ENCODE measurements around the gene NOTCH4.
"Not testable (repeated sequence)": the region's sequence is repeated elsewhere in the genome, so short reads cannot be mapped to it uniquely, and the experiment has no call there.

Gene NOTCH4

GRCh38 chr6:32218167-32218566 is 5.7 kb downstream of the NOTCH4 start:
- no peak for DNase-seq (ENCODE audit: low read depth, low spot score)

GRCh38 chr6:32216998-32217397 is 6.9 kb downstream of the NOTCH4 start:
- no peak for DNase-seq (ENCODE audit: low read depth, low spot score)

- no peak for DNase-seq (ENCODE audit: low read depth, low spot score)
Measured at GRCh38 chr6:32216285-32216684, 7.6 kb downstream of the NOTCH4 start.

- no peak for DNase-seq (ENCODE audit: low read depth, low spot score)
Measured at GRCh38 chr6:32215617-32216016, 8.2 kb downstream of the NOTCH4 start.

- no peak for DNase-seq (ENCODE audit: low read depth, low spot score)
Measured at GRCh38 chr6:32214126-32214525, 9.7 kb downstream of the NOTCH4 start.

GRCh38 chr6:32213649-32214048 is 10.2 kb downstream of the NOTCH4 start:
- no peak for DNase-seq (ENCODE audit: low read depth, low spot score)

- DNase-seq (ENCODE audit: low read depth, low spot score): no peak
Measured at GRCh38 chr6:32212076-32212760, 11.6 kb downstream of the NOTCH4 start.

- DNase-seq (ENCODE audit: low read depth, low spot score): not testable (repeated sequence)
Measured at GRCh38 chr6:32211432-32211831, 12.4 kb downstream of the NOTCH4 start.

GRCh38 chr6:32210191-32210601 is 13.7 kb downstream of the NOTCH4 start:
- no peak for DNase-seq (ENCODE audit: low read depth, low spot score)

GRCh38 chr6:32208996-32209395 is 14.9 kb downstream of the NOTCH4 start:
- no peak for DNase-seq (ENCODE audit: low read depth, low spot score)

GRCh38 chr6:32204268-32204715 is 19.6 kb downstream of the NOTCH4 start:
- DNase-seq (ENCODE audit: low read depth, low spot score): no peak

- DNase-seq (ENCODE audit: low read depth, low spot score): no peak
Measured at GRCh38 chr6:32203426-32204267, 20.2 kb downstream of the NOTCH4 start.

- DNase-seq (ENCODE audit: low read depth, low spot score): no peak
Measured at GRCh38 chr6:32202186-32202585, 21.7 kb downstream of the NOTCH4 start.

GRCh38 chr6:32200711-32201475 is 23.0 kb downstream of the NOTCH4 start:
- no peak for DNase-seq (ENCODE audit: low read depth, low spot score)

GRCh38 chr6:32198866-32199265 is 25.0 kb downstream of the NOTCH4 start:
- no peak for DNase-seq (ENCODE audit: low read depth, low spot score)

- no peak for DNase-seq (ENCODE audit: low read depth, low spot score)
Measured at GRCh38 chr6:32198345-32198696, 25.5 kb downstream of the NOTCH4 start.

GRCh38 chr6:32196682-32197616 is 26.9 kb downstream of the NOTCH4 start:
- DNase-seq (ENCODE audit: low read depth, low spot score): no peak

GRCh38 chr6:32195902-32196681 is 27.8 kb downstream of the NOTCH4 start:
- DNase-seq (ENCODE audit: low read depth, low spot score): peak; percentile 49

- DNase-seq (ENCODE audit: low read depth, low spot score): peak; percentile 99
Measured at GRCh38 chr6:32195652-32195901, 28.3 kb downstream of the NOTCH4 start.

GRCh38 chr6:32194825-32195651 is 28.8 kb downstream of the NOTCH4 start:
- DNase-seq (ENCODE audit: low read depth, low spot score): peak; percentile 24

All from smooth muscle cell of the brain vasculature (primary cell).